Stimulated activated CD8-positive, alpha-beta memory T cell treated with anti-CD3 and anti-CD28 coated beads, Interleukin-4, amount 100 ng/mL, for 48 hours (primary cell): Measurements from ENCODE around the gene INSC.
A peak's percentile ranks its signal among the peaks of the same experiment; 100 is the strongest.
"Not testable (repeated sequence)": the region's sequence is repeated elsewhere in the genome, so short reads cannot be mapped to it uniquely, and the experiment has no call there.

Experiments used
- DNase-seq: peaks from one replicate; pipeline ENCODE4 v3.0.0-alpha.2; 2020

The INSC gene, protein sequence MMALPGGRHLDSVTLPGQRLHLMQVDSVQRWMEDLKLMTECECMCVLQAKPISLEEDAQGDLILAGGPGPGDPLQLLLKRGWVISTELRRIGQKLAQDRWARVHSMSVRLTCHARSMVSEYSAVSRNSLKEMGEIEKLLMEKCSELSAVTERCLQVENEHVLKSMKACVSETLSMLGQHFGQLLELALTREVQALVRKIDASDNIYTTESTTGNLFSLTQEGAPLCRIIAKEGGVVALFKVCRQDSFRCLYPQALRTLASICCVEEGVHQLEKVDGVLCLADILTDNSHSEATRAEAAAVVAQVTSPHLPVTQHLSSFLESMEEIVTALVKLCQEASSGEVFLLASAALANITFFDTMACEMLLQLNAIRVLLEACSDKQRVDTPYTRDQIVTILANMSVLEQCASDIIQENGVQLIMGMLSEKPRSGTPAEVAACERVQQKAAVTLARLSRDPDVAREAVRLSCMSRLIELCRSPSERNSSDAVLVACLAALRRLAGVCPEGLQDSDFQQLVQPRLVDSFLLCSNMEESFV

DNA sequence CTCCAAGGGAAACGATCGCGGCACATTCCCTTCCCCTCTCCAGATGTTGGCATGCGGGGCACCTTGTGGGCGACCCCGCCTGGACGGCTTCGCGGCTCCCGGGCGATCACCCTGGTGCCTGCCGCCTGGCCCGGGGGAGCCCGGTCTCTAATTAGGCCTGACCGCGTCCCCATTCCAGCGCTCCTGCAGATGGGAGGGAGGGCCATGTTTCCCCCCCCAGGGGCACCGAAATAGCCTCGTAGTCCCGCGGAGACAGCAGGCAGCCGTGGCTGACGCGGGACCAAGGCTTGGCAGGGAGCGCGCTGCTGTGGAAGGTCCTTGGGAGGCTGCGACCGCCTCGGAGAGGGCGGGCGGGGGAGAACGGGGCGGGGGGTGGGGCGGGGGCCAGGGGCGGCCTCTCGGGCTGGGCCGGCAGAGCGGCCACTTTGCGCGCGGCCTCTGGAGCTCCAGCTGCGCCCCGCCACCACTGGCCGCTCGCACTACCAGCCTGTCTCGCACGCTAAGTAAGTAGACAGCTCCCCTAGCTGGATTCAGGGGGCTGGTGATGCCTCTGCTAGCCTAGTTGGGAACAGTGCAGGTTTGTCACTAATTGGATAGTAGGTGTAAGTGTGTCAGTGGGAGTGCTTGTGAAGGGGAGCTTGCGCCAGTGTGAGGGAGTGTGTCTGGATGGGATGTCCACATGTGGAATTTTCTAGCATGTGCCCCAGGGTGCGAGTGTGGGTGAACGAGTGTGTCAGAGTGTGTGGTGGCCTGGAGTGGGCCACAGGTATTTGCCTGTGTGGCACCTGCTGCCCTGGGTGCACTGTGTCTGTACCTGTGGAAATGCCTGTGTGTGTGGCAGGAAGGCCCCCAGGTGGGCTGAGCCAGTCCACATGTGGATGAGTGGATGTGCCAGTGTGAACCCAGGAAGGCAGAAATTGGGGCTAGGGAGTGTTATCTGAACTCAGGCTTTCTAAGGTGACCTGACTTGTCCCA lies at the start of gene INSC:
INSC (plus strand) TSS at position 423 of the 975 bp plus-strand sequence. CDS start 34,252 bp downstream, outside the sequence.
- DNase-seq, result no peak

DNA sequence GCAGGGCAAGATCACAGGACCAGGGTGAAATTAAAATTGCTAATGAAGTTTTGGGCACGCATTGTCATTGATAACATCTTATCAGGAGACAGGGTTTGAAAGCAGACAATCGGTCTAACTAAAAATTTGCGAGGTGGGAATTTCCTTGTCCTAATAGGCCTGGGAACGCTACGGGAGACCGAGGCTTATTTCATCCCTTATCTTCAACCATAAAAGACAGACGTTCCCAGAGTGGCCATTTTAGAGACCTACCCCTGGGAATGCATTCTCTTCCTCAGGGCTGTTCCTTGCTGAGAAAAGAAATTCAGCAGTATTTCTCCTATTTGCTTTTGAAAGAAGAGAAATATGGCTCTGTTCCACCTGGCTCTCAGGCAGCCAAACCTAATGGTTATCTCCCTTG lies 45.0 kb upstream of the INSC start:
- not testable (repeated sequence) for DNase-seq

DNA sequence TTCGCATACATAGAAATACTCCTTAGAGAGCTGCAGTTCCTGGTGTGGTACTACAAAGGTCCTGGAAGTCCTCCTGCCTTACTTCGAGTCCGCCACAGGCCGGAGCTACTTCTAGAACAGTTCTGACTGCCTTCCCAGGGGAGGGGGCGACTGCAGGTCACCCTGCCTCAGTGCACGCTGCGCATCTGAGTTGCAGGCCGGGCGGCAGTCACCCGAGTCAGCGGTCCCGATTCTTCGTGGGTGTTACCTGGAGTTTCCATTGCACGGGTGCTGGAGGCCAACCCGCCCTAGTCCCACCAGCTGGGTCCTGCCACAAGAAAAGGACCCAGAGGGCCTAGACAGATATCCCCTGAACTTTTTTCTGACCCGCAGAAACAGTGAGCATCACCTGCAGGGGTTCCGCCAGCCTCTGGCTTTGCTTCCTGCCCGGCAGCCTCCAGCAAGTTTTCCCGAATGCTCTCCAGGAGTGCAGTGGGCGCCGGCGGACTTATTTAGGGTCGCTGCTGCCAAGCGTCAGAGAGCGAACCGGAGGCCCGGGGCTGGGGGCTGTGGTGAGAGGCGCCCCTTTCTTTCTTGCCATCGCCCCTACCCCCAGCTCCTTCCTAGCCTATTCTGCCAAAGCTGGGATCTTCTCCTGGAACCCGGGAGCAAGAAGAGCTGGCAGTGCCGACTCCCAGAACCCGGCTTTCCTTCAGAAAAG lies 43.0 kb upstream of the INSC start:
- no peak for DNase-seq

DNA sequence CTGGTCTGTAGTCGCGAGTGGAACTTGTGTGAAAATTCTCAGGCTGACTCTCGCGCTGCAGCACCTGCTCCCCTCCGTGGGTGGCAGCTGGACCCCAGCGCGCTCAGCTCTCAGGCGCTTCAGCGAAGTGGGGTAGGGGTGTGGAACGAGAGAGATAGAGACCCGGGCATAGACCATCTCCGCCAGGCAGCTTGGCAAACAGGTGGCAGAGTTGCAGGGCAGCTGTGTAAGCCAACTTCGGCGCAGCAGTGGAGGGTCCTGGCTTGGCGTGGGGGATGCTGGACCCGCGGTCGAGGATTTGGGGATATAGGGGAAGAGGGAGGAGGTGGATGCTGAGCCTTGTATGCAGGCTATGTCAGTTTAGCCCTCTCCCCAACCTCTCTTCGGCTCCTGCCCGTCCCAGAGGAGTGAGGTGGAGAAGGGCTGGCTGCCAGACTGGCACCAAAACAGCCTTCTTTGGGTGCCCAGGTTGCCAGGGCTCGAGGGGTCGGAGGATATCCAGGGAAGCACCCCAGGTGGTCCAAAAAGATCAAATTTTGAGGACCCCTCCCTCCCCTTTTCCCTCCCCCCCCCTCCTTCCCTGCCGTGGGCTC lies 42.1 kb upstream of the INSC start:
- no peak for DNase-seq

DNA sequence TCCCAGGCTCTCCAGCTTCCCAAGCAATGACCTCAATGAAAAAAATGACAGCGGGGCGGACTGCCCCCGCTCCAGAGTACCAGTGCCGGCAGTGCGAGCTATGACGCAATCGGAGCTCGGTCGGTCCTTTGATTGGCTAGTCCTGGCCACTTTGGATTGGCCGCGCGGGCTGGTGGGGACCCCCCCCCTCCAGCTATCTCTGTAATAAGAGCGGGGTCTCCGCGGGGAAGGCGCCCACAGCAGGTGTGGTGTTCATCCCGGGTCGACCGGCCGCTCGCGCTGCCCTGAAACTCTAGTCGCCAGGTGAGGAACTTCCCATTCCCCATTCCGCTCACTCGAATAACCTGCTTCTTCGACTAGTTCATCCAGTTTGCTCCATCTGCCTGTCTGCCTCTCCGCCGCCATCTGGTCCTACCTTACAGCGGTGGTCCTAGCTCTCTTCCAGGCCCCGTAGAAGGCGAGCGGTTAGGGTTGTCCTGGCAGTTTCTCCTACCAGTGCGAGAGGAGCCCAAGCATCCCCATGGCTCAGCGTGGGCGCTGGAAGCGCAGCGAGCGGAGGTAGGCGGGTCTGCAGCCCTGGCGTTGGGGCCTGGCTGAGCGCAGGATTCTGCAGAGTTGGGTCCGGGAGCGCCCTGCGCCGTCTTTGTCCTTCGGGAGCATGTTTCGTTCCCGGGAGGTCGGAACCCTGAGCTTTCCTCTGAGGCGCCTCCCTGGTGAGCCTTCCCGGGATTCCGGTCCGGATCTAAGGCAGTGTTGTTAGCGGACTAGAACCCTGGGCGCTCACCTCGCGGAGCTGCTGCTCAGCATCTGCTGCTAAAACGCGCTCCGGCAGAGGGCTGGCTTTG lies 41.1 kb upstream of the INSC start, which contains the start of gene CALCB:
CALCB (plus strand) TSS at position 233 of the 845 bp plus-strand sequence. CDS start 1,126 bp downstream, outside the sequence.
- DNase-seq, result peak; percentile 56

DNA sequence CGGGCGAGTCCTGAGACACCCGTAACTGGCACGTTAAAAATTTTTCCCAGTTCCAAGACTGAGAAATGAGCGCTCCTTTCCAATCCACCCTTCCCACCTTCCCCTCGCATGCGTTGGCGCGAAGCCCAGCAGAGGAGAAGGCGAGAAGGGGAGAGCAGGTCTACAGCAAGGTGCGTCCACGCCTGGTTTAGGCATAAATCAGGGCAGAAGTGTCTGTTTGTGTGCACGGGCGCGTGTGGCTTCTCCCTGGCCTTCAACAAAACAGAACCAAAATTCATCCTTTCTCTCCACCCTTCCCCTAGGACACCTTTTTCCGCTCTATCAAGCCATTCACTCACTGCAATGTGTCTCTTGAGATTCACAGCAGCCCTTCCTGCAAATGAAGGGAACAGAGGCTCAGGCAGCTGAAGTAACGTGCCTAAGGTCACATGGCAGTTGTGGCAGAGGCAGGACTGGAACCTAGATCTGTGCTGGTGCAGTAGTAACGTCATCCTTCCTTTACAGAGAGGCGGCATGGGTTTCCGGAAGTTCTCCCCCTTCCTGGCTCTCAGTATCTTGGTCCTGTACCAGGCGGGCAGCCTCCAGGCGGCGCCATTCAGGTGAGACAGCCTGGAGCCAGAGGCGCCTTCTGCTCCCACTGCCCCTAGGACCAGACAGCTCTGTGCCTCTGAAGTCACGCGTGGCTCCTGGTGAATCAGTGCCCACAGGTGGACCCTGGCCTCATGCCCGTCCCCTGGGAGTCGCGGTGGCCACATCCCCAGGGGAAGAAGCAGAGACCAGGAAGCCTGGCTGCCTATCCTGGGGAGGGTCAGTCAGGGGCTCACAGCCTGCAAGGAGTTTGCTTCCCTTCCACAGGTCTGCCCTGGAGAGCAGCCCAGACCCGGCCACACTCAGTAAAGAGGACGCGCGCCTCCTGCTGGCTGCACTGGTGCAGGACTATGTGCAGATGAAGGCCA lies 40.2 kb upstream of the INSC start:
- peak; percentile 96 for DNase-seq

DNA sequence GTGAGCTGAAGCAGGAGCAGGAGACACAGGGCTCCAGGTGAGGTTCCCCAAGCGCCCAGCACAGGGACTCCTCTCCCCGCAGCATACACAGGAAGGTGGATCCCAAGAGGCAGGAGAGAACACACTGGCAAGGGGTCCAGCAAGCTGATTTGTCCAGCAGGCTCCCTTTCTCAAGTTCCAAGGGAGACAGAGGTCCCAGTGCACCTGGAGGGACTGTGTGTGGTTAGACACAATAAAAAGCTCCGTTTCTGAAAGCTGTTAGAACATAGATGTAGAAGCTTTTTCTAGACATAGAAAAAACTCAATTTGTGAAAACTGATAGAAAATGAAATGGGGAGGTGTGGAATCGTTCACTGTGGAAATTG lies 39.6 kb upstream of the INSC start:
- no peak for DNase-seq

DNA sequence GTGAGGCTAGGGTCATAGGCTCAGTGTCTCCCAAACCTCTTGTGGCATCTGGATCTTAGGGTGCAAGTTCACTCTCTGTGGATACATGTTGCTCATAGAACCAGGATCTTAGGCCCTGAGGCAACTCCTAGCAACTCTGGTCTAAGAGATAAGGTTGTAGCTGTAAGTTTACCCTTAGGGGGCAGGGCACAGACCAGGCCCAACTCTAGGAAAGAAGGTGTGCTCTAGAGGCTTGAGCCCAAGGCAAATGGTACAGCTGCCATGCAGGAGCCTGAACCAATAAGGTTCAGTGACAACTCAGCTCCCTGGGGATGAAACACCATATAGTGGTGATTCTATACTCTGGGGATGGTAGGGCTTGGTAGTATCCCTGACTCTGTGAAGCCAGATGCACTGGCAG lies 23.5 kb upstream of the INSC start:
- no peak for DNase-seq

DNA sequence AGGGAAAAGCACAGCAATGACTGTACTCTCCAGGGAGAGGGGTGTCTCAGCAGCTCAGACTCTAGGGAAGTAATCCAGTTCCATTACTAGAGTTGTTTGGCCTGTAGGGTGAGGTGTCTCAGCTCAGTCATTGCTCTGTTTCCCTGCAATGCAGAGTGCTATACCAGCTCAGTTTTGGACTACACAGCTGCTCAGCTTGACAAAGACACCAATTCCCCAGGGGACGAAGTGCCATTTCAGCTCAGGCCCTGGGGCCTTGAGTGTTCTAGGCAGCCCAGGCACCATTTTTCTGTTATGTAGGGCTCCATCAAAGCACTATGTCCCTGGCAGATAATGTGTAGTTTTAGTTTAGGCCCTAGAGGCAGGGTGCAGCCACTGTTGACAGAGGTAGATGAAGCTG lies 23.1 kb upstream of the INSC start:
- no peak for DNase-seq

DNA sequence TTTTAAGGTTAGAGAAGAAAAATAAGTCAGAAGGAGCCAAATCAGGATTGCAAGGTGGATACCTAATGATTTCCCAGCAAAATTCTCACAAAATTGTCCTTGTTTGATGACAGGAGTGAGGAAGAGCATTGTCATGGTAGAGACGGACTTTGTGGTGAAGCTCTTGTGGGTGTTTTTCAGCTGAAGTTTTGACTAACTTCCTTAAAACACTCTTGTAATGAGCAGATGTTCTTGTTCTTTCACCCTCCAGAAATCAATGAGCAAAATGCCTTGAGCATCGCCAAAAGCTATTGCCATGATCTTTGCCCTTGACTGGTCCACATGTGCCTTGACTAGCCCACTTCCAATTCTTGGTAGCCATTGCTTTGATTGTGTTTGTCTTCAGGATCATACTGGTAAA lies 21.3 kb upstream of the INSC start:
- DNase-seq, result no peak

DNA sequence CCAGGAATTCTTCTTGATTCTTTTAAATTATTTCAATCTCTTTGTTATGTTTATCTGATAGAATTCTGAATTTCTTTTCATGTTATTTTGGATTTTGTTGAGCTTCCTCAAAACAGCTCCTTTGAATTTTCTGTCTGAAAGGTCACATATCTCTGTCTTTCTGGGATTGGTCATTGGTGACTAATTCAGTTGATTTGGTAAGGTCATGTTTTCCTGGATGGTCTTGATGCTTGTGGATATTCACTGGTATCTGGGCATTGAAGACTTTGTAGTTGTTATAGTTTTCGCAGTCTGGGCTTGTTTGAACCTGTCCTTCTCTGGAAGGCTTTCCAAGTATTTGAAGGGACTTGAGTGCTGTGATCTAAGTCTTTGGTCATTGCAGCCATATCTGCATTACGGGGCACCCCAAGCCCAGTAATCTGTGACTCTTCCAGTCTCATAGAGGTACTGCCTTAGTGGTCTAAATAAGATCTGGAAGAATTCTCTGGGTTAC lies 18.9 kb upstream of the INSC start:
- DNase-seq, result no peak

DNA sequence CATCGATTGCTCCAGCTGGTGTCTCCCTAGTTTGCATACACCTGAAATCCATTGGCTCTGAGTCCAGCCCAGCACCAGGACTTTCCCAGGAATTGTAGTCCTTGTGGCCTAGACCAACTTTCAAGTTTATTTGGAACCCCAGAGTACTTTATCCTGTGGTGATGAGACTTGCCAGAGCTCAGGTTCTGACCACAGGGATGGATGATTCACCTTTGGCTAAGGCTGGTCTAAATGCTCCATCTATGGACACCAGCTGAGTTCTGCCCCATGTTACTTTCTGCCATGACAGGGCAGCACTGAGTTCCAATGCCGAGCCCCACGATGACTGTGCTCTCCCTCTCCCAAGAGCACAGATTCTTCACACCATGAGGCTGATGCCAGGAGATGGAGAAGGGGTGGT lies 17.3 kb upstream of the INSC start:
- DNase-seq, result no peak

DNA sequence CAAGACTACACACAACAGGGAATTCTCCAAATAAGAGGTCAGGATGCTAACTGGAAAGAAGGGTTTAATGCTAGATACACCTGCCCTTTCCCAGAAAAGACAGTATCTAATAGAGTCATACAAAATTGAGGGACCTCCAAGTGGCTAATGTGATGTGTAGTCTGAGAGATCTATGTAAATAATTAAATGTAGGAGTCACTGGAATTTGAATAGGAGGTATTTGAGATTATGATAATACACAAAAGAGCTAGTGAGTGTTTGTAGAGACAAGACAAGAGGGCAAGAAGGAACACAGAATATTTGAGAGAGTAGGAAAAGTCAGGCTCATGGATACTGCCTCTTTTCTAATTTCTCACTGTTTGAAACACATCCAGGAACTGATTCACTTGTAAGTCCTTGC lies 15.5 kb upstream of the INSC start:
- no peak for DNase-seq

DNA sequence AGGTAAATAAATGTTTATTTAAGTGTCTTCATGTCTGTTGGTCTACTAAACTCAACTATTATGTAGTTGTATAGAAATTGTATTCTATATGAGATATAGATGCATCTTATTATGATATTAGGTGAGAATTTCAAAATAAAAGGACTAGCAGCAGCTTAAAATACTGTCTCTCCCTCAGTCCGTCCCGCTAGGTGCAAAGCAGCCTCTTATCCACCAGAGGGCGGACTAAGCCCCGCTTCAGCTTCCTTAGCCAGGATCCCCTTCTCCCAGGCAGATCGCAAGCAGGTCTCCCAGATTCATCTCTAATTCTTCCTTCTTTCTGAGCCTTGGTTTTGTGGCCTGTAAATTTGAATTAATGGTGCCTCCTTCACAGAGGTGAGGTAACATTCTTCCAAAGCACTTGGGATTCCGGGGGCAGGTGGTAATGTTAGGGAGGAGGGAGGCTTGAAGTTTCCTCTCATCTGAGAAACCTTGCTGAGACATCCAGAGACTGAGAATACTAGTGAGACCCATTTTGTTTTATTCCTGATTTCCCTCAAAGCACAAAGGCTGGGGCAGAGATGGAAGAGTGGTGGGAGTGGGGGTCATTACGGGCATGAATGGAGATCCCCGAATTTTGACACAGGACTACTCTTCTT lies 13.5 kb upstream of the INSC start:
- peak; percentile 73 for DNase-seq

DNA sequence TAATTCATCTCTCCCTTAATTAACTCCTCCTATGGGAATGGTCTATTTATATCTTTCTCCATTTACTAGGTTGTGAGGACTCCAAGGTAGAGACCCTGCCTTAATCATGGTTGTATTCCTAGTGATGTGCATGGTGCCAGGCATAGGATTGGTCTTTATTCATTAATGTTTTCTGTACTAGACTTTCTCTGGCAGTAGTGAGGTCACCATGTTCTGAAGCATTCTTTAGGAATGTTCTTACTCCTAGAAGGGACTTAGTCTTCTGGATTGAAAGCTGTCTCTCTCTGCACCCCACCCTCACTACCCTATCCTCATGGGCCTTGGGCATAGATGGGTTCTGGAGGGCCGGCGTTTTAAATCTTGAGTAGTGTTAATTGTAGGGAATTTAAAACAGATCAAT lies 10.6 kb upstream of the INSC start:
- DNase-seq, result no peak

DNA sequence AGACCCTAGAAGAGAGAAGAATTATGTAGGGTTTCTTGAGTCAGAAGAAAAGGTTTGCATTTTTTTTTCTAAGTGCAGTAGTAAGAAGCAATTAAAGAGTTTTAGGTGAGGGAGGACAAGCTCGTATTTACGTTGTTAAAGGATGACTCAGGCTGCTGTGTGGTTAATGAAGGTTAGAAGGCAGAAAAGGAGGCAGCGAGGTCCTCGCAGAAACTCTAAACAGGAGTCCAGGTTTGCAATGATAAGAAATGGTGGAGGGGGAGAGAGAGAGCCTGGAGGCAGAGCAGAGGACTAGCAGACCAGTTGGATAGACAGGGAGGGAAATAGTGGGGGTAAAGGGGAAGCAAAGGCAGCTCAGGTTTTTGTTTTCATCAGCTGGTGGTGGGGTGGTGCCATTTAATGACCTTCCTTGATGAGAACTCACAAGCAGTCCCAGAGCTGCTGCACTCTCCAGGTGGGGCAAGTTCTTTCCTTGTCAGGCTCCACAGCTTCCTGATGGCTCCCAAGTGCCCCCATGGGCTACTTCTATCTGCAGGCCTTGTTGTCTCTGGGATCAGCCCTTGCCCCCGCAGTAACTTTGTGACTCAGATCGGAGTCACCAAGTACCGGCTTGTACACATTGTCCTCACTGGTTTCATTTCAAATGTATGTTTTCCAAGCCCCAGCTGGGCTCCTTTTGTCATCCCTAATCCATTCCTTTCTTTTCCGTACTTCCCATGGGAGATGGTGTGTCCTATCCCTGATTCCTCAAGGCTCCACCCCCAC lies 8.3 kb upstream of the INSC start:
- DNase-seq, result no peak

DNA sequence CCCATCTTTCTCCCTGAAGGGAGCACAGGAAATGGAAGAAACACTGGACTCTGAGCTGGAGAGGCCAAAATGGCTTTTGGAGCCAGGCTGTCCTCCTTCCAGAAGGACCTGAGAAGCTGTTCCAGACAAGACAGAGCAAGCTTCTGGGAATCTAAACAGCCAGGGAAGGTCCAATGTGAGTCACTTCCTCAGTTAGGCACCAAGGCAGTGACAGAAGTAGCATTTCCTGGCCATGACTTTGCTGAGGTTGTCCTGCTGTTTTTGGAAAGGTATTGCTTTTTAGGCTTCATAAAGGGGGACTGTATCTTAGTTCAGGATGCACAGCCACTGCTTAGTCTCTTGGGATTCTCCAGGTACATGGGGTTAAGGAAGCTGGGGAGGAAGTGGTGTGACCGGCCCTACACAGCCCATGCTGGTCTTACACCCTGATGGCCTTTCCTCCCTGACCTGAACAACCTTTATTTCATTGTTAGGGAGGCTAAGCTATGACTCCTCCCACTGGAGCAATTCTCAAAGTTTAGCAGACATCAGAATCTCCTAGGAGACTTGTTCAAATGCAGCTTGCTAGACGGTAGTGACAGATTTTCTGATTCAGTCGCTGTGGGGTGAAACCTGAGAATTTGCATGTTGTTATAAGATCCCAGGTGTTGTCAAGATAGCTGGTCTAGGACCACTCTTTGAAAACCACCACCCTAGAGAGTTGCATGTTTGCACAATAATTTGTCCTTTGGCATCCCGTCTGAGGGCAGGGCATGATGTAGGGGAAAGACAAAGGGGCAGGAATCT lies 6.8 kb upstream of the INSC start:
- DNase-seq, result no peak

DNA sequence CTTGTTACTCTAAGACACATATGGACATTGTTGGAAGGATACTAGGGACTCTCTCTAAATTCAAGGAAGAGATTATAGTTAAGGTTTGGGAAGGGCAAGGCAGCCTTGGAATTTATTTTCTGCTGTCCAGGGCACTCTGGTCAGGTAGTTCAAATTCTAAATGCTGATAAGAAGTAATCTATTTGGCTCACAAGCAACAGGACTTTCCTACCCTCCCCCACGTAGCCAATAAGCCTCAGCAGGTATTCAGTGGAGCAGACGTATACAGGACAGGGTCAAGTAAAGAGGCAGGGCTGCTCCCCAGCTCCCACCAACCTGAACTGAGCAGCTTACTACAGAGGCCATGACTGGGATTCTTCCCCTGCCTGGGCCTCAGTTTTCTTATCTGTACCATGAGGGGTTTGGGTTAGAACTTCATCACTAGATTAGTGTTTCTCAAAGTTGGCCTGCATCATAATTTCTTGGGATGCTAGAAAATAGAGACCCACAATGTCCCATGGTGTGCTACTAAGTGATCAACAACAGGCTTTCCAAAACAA lies 6.1 kb upstream of the INSC start:
- no peak for DNase-seq
